ENCODE results near the gene UGGT2. TPM values are rescaled to one million over a fixed set of nuclear protein-coding genes. Genes with fewer than 3 reads are reported as not detected.

The UGGT2 gene
- total and polyA plus RNA-seq, 9 of the 15 experiments (the other 6 are each of a cell fraction or from before 2014, with no cell fraction given), result 3.5 to 24.5 (median 18.3) TPM

DNA sequence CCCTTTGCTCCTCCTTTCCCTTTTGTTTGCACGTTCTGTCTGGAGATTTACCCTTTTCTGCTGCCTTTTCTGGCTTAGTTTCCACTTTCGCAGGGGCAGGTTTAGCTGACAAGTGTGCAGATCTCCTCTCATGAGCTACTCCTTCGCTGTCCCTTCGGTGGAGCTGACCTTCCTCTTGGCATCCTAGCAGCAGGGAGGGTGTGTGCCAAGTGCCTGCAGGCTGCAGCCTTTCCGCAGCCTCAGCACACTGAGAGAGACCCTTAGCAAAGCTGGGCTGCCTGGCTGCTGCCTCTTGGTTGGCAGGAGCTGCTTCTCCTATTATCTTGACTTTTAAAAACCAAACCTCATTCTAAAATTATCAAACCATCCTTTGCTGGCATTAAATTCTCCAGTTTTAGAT, 243.8 kb downstream of the UGGT2 start (continued):
- TF ChIP-seq MYNN (IDR thresholded peaks at IDR 0.05) (no peak), MYNN (CRISPR knock-in tag; IDR thresholded peaks at IDR 0.05) (no peak), ZNF3 (CRISPR knock-in tag; IDR thresholded peaks at IDR 0.05) (no peak)

DNA sequence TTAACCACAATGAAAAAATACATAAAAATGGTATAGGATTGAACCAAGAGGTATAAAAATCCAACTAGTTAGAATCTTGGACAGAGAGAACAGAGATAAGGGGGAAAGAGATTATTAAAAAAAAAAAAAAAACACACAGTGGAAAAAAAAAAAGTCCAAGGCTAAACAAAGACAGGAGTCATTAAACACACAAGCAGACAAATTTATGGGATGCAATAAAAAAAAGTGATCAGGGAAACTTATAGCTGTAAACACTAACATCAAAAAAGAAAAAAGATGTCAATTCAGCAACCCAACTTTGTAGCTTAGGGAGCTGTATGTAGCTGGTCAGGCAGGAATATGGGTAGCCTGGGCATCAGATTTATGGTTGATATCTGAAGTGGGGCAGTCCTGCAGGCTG, 247.3 kb downstream of the UGGT2 start:
- H3K4me3 ChIP-seq, result no peak overlapping the region
- H3K79me2 ChIP-seq (ENCODE audit: control insufficient read depth, insufficient read depth, low read length), result no peaks in the 10 kb centered on the region
- no peak overlapping the region for H3K27ac ChIP-seq (ENCODE audit: extremely low read depth, low read depth, low read length)
- no peaks in the 10 kb centered on the region for H3K9me3 ChIP-seq (replicated peaks; ENCODE audit: control insufficient read depth, insufficient read depth, low read depth, low read length)
- H2AFZ ChIP-seq (ENCODE audit: low read depth, low read length), result no peak overlapping the region
- intact Hi-C loops (cut with micrococcal nuclease) (no loop called here), in situ Hi-C loops (cut with MboI) (no loop called here)
- no peak for FAIRE-seq
- no peak for DNase-seq (ENCODE audit: extremely low read depth in 1 of 4, low spot score in 3 of 4)
- no peak for ATAC-seq
- no peak overlapping the region for H3K9ac ChIP-seq (ENCODE audit: insufficient read depth in 1 of 2, low read depth in 2 of 2, low read length in 2 of 2)
- CTCF ChIA-PET (ENCODE audit: low intra/inter-chr PET ratio), result no interaction called here
- no peaks in the 10 kb centered on the region for H3K36me3 ChIP-seq (ENCODE audit: control insufficient read depth, insufficient read depth, low read length)
- H3K9me1 ChIP-seq (ENCODE audit: control insufficient read depth, insufficient read depth, low read length), result no peaks in the 10 kb centered on the region
- POLR2A ChIA-PET, result no interaction called here
- H3K4me1 ChIP-seq (replicated peaks in 1 of 2; ENCODE audit: control insufficient read depth in 2 of 2, insufficient read depth in 2 of 2, low read length in 2 of 2), result no peaks in the 10 kb centered on the region
- no peaks in the 10 kb centered on the region for H4K20me1 ChIP-seq (replicated peaks; ENCODE audit: control insufficient read depth, insufficient read depth, low read length)
- no peak overlapping the region for H3K4me2 ChIP-seq (ENCODE audit: insufficient read depth, low read length)
- no peaks in the 10 kb centered on the region for H3K27me3 ChIP-seq (ENCODE audit: control insufficient read depth in 2 of 2, insufficient read depth in 2 of 2, low read length in 2 of 2)
- TF ChIP-seq HSF4 (CRISPR knock-in tag; IDR thresholded peaks at IDR 0.05; ENCODE audit: borderline replicate concordance) (no peak), GATAD2B (IDR thresholded peaks at IDR 0.05; ENCODE audit: borderline replicate concordance) (no peak), RAD51 (IDR thresholded peaks at IDR 0.05; ENCODE audit: borderline replicate concordance, low read depth) (no peak), TAF15 (IDR thresholded peaks at IDR 0.05; ENCODE audit: low read depth, low read length) (no peak), NCOA1 (IDR thresholded peaks at IDR 0.05; ENCODE audit: low read depth) (no peak), XRCC4 (IDR thresholded peaks at IDR 0.05; ENCODE audit: extremely low read depth, insufficient read depth, insufficient read length) (no peak), KDM5B (IDR thresholded peaks at IDR 0.05; ENCODE audit: insufficient replicate concordance, low read depth, low read length) (no peak), NR3C1 (CRISPR knock-in tag; IDR thresholded peaks at IDR 0.05) (no peak)
- TF ChIP-seq, protein P1, sequence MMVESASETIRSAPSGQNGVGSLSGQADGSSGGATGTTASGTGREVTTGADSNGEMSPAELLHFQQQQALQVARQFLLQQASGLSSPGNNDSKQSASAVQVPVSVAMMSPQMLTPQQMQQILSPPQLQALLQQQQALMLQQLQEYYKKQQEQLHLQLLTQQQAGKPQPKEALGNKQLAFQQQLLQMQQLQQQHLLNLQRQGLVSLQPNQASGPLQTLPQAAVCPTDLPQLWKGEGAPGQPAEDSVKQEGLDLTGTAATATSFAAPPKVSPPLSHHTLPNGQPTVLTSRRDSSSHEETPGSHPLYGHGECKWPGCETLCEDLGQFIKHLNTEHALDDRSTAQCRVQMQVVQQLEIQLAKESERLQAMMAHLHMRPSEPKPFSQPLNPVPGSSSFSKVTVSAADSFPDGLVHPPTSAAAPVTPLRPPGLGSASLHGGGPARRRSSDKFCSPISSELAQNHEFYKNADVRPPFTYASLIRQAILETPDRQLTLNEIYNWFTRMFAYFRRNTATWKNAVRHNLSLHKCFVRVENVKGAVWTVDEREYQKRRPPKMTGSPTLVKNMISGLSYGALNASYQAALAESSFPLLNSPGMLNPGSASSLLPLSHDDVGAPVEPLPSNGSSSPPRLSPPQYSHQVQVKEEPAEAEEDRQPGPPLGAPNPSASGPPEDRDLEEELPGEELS (CRISPR knock-in tag; IDR thresholded peaks at IDR 0.05; ENCODE audit: borderline replicate concordance), result no peak
- TF ChIP-seq, protein P2, sequence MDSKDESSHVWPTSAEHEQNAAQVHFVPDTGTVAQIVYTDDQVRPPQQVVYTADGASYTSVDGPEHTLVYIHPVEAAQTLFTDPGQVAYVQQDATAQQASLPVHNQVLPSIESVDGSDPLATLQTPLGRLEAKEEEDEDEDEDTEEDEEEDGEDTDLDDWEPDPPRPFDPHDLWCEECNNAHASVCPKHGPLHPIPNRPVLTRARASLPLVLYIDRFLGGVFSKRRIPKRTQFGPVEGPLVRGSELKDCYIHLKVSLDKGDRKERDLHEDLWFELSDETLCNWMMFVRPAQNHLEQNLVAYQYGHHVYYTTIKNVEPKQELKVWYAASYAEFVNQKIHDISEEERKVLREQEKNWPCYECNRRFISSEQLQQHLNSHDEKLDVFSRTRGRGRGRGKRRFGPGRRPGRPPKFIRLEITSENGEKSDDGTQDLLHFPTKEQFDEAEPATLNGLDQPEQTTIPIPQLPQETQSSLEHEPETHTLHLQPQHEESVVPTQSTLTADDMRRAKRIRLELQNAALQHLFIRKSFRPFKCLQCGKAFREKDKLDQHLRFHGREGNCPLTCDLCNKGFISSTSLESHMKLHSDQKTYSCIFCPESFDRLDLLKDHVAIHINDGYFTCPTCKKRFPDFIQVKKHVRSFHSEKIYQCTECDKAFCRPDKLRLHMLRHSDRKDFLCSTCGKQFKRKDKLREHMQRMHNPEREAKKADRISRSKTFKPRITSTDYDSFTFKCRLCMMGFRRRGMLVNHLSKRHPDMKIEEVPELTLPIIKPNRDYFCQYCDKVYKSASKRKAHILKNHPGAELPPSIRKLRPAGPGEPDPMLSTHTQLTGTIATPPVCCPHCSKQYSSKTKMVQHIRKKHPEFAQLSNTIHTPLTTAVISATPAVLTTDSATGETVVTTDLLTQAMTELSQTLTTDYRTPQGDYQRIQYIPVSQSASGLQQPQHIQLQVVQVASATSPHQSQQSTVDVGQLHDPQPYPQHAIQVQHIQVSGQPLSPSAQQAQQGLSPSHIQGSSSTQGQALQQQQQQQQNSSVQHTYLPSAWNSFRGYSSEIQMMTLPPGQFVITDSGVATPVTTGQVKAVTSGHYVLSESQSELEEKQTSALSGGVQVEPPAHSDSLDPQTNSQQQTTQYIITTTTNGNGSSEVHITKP (IDR thresholded peaks at IDR 0.05; ENCODE audit: partially characterized antibody), result no peak
- TF ChIP-seq, protein P3, sequence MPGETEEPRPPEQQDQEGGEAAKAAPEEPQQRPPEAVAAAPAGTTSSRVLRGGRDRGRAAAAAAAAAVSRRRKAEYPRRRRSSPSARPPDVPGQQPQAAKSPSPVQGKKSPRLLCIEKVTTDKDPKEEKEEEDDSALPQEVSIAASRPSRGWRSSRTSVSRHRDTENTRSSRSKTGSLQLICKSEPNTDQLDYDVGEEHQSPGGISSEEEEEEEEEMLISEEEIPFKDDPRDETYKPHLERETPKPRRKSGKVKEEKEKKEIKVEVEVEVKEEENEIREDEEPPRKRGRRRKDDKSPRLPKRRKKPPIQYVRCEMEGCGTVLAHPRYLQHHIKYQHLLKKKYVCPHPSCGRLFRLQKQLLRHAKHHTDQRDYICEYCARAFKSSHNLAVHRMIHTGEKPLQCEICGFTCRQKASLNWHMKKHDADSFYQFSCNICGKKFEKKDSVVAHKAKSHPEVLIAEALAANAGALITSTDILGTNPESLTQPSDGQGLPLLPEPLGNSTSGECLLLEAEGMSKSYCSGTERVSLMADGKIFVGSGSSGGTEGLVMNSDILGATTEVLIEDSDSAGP (CRISPR knock-in tag; IDR thresholded peaks at IDR 0.05), result no peak
- no TSS peak for BruUV-seq (replicated peaks)
